DOHH2 (cell line): ENCODE results near the gene HCAR2.

Experiments
- H3F3A ChIP-seq: fragments of 200-600 bp; sonication (generic), shearing (Covaris generic); 2 replicates; pipeline ENCODE4 v1.6.0; 2016; ENCODE audit warnings: antibody characterized with exemption, mild to moderate bottlenecking; ENCODE audit not compliant: control insufficient read depth, insufficient read depth
- H3K27ac ChIP-seq: fragments of 200-600 bp; sonication (generic); 2 replicates; pipeline ENCODE4 v1.5.1; 2014; ENCODE audit warnings: low read depth, mild to moderate bottlenecking, low read length, moderate library complexity
- H3K27me3 ChIP-seq: fragments of 200-600 bp; sonication (generic); 2 replicates; pipeline ENCODE4 v1.6.1; 2014; ENCODE audit warnings: mild to moderate bottlenecking, low read length, mixed read lengths; ENCODE audit not compliant: control insufficient read depth
- H3K36me3 ChIP-seq: fragments of 200-600 bp; sonication (generic); 2 replicates; pipeline ENCODE4 v1.6.1; 2014; ENCODE audit warnings: mild to moderate bottlenecking, low read length, moderate library complexity, mixed read lengths; ENCODE audit not compliant: control insufficient read depth
- H3K4me1 ChIP-seq: fragments of 200-600 bp; sonication (generic); 2 replicates; pipeline ENCODE4 v1.6.1; 2014; ENCODE audit warnings: mild to moderate bottlenecking, low read length, mixed read lengths; ENCODE audit not compliant: control insufficient read depth
- H3K4me2 ChIP-seq: fragments of 200-600 bp; sonication (generic); 2 replicates; pipeline ENCODE4 v1.6.0; 2014; ENCODE audit warnings: mild to moderate bottlenecking, low read length, moderate library complexity
- H3K4me3 ChIP-seq: fragments of 200-600 bp; sonication (generic); 2 replicates; pipeline ENCODE4 v1.5.1; 2014; ENCODE audit warnings: mild to moderate bottlenecking, low read length, mixed read lengths
- H3K79me2 ChIP-seq: fragments of 200-600 bp; sonication (generic); 2 replicates; pipeline ENCODE4 v1.6.1; 2014; ENCODE audit warnings: mild to moderate bottlenecking, low read length, mixed read lengths; ENCODE audit not compliant: control insufficient read depth
- H3K9me2 ChIP-seq: fragments of 200-600 bp; sonication (generic); replicated peaks from 2 replicates; pipeline ENCODE4 v1.6.1; 2014; ENCODE audit warnings: mild to moderate bottlenecking, low read length, mixed read lengths; ENCODE audit not compliant: control insufficient read depth
- H3K9me3 ChIP-seq: fragments of 200-600 bp; sonication (generic); 2 replicates; pipeline ENCODE4 v1.6.1; 2014; ENCODE audit warnings: antibody characterized with exemption, low read length, mixed read lengths; ENCODE audit not compliant: control insufficient read depth, insufficient read depth
- H4K20me1 ChIP-seq: fragments of 200-600 bp; sonication (generic); 2 replicates; pipeline ENCODE4 v1.6.0; 2014; ENCODE audit warnings: low read depth, mild to moderate bottlenecking, antibody characterized with exemption, low read length, moderate library complexity; ENCODE audit not compliant: control insufficient read depth, insufficient read depth
- CTCF ChIP-seq: fragments of 200-600 bp; sonication (generic); IDR thresholded peaks from one replicate; pipeline ENCODE4 v1.5.1; 2014; ENCODE audit warnings: antibody characterized with exemption, mild to moderate bottlenecking, low read depth, low read length; ENCODE audit not compliant: poor library complexity, severe bottlenecking
- EZH2phosphoT487 ChIP-seq: fragments of 200-600 bp; sonication (generic); IDR thresholded peaks from 2 replicates; pipeline ENCODE4 v1.6.1; 2017; ENCODE audit warnings: borderline replicate concordance, mild to moderate bottlenecking, antibody characterized with exemption, low read length, moderate library complexity, mixed read lengths

Gene HCAR2

GRCh38 chr12:122747224-122748135 lies 44.3 kb upstream of the HCAR2 start:
- Histone ChIP-seq H3K36me3 (no peaks in the 10 kb centered on the region), H4K20me1 (no peaks in the 10 kb centered on the region), H3K4me1 (peaks cover 25% of the 10 kb centered on the region), H3F3A (peaks cover 6% of the 10 kb centered on the region), H3K27me3 (no peaks in the 10 kb centered on the region), H3K4me2 (no peak overlapping the region), H3K9me2 (no peaks in the 10 kb centered on the region), H3K9me3 (no peaks in the 10 kb centered on the region), H3K27ac (no peak overlapping the region), H3K4me3 (no peak overlapping the region), H3K79me2 (no peaks in the 10 kb centered on the region)
- TF ChIP-seq EZH2phosphoT487 (no peak), CTCF (no peak)

- peaks cover 9% of the 10 kb centered on the region for H3K4me1 ChIP-seq
Observed at GRCh38 chr12:122743895-122744525, 40.9 kb upstream of the HCAR2 start.

GRCh38 chr12:122740351-122740750 lies 37.2 kb upstream of the HCAR2 start:
- Histone ChIP-seq H3K4me3 (no peak overlapping the region), H3K9me3 (no peaks in the 10 kb centered on the region), H3K27me3 (no peaks in the 10 kb centered on the region), H3K27ac (no peak overlapping the region), H3K4me1 (peaks cover 12% of the 10 kb centered on the region), H3K79me2 (no peaks in the 10 kb centered on the region), H3K36me3 (no peaks in the 10 kb centered on the region), H3F3A (no peaks in the 10 kb centered on the region), H3K4me2 (no peak overlapping the region), H3K9me2 (no peaks in the 10 kb centered on the region), H4K20me1 (no peaks in the 10 kb centered on the region)
- TF ChIP-seq EZH2phosphoT487 (no peak), CTCF (no peak)

More at GRCh38 chr12:122743895-122744525, 40.9 kb upstream of the HCAR2 start:
- H3K36me3 ChIP-seq, result no peaks in the 10 kb centered on the region
- no peak overlapping the region for H3K4me3 ChIP-seq
- no peak overlapping the region for H3K27ac ChIP-seq
- no peaks in the 10 kb centered on the region for H3K9me3 ChIP-seq
- H4K20me1 ChIP-seq, result no peaks in the 10 kb centered on the region
- no peak overlapping the region for H3K4me2 ChIP-seq
- no peaks in the 10 kb centered on the region for H3K27me3 ChIP-seq
- no peaks in the 10 kb centered on the region for H3K9me2 ChIP-seq
- TF ChIP-seq CTCF (no peak), EZH2phosphoT487 (no peak)
- H3K79me2 ChIP-seq, result no peaks in the 10 kb centered on the region
- no peaks in the 10 kb centered on the region for H3F3A ChIP-seq
